K562 (cell line): ENCODE measurements around the gene TNFAIP6. TPM values are rescaled to one million over a fixed set of nuclear protein-coding genes. Genes with fewer than 3 reads are reported as not detected.

Experiments used
- ATAC-seq: fragments of 200-7000 bp; cut with Tn5 transposase; 3 replicates; pipeline ENCODE4 v1.9.1; 2020; ENCODE audit warnings: moderate library complexity
- BruUV-seq: library from RNA; stranded (reverse); fragments of 400-500 nt; replicated peaks from 2 replicates; lab custom pipeline; 2021; lab: Mats Ljungman, UMichigan
- CTCF ChIA-PET: fragments of 300-600 bp; formaldehyde crosslinking; extraction: SDS; loops from one replicate; lab custom pipeline; 2021; ENCODE audit warnings: low intra/inter-chr PET ratio; lab: Yijun Ruan, JAX
- POLR2A ChIA-PET: fragments of 300-600, 350-650 bp; sonication (Branson Sonifier 250); formaldehyde crosslinking; extraction: SDS; loops from one replicate; lab custom pipeline; 2021; ENCODE audit warnings: antibody characterized with exemption, inconsistent platforms; lab: Yijun Ruan, JAX
- DNase-seq, 4 experiments: peaks; one replicate each; pipeline versions ENCODE4 v3.0.0 to v3.0.0-alpha.2; 2011 to 2018; ENCODE audit warnings: low spot score in 3 of 4, mixed read lengths in 3 of 4; ENCODE audit errors: extremely low read depth in 1 of 4
- FAIRE-seq: peaks from 2 replicates; lab custom pipeline; 2011; peaks lifted over from hg19 to GRCh38; lab: Jason Lieb, UNC
- H2AFZ ChIP-seq: 2 replicates; pipeline ENCODE4 v1.6.0; 2011; ENCODE audit warnings: low read depth, low read length, control low read depth, inconsistent platforms
- H3K27ac ChIP-seq: fragments of 200-600 bp; 3 replicates; pipeline ENCODE4 v1.8.0; 2011; ENCODE audit warnings: low read depth, mild to moderate bottlenecking, control low read depth, inconsistent platforms, low read length, moderate library complexity, mixed read lengths; ENCODE audit errors: extremely low read depth
- H3K27me3 ChIP-seq, 2 experiments: fragments of 300-600 bp in 1 of 2; 2 replicates in 1 of 2; 3 replicates in 1 of 2; pipeline versions ENCODE4 v1.6.0 to v1.8.0; 2011; ENCODE audit warnings: inconsistent platforms in 2 of 2, low read length in 2 of 2, mild to moderate bottlenecking in 1 of 2, mixed read lengths in 1 of 2, moderate library complexity in 1 of 2; ENCODE audit not compliant: control insufficient read depth in 2 of 2, insufficient read depth in 2 of 2
- H3K36me3 ChIP-seq: fragments of 300-600 bp; 3 replicates; pipeline ENCODE4 v1.8.0; 2011; ENCODE audit warnings: mild to moderate bottlenecking, low read length, inconsistent platforms; ENCODE audit not compliant: control insufficient read depth, insufficient read depth
- H3K4me1 ChIP-seq, 2 experiments: fragments of 200-600 bp in 1 of 2; replicated peaks in 1 of 2; 2 replicates in 1 of 2; 3 replicates in 1 of 2; pipeline versions ENCODE4 v1.5.1 to v1.8.0; 2011; ENCODE audit warnings: inconsistent platforms in 2 of 2, low read length in 2 of 2, mild to moderate bottlenecking in 1 of 2, mixed read lengths in 1 of 2, moderate library complexity in 1 of 2; ENCODE audit not compliant: control insufficient read depth in 2 of 2, insufficient read depth in 2 of 2
- H3K4me2 ChIP-seq: 2 replicates; pipeline ENCODE4 v1.6.1; 2011; ENCODE audit warnings: low read length, control low read depth, inconsistent platforms, mixed read lengths; ENCODE audit not compliant: insufficient read depth
- H3K4me3 ChIP-seq: fragments of 200-600 bp; sonication (generic), shearing (Covaris generic); 2 replicates; pipeline ENCODE4 v1.5.1; 2016; ENCODE audit warnings: control low read depth, inconsistent platforms
- H3K79me2 ChIP-seq: fragments of 200-600 bp; 3 replicates; pipeline ENCODE4 v1.8.0; 2011; ENCODE audit warnings: low read length, inconsistent platforms; ENCODE audit not compliant: control insufficient read depth, insufficient read depth
- H3K9ac ChIP-seq, 2 experiments: 2 replicates each; pipeline versions ENCODE4 v1.6.0 to v1.6.1; 2011; ENCODE audit warnings: low read depth in 2 of 2, low read length in 2 of 2, control low read depth in 1 of 2, inconsistent platforms in 1 of 2, mild to moderate bottlenecking in 1 of 2, mixed read lengths in 1 of 2; ENCODE audit not compliant: insufficient read depth in 1 of 2
- H3K9me1 ChIP-seq: one replicate; pipeline ENCODE4 v1.6.0; 2011; ENCODE audit warnings: inconsistent platforms, mild to moderate bottlenecking, low read length, moderate library complexity; ENCODE audit not compliant: control insufficient read depth, insufficient read depth
- H3K9me3 ChIP-seq: replicated peaks from 2 replicates; pipeline ENCODE4 v1.5.1; 2011; ENCODE audit warnings: low read depth, low read length, inconsistent platforms; ENCODE audit not compliant: control insufficient read depth, insufficient read depth
- H4K20me1 ChIP-seq: replicated peaks from 2 replicates; pipeline ENCODE4 v1.6.1; 2011; ENCODE audit warnings: low read length, inconsistent platforms, mixed read lengths; ENCODE audit not compliant: control insufficient read depth, insufficient read depth
- DLX4 ChIP-seq: fragments of 250-450 bp; sonication (Bioruptor Pico); IDR thresholded peaks from 2 replicates; pipeline ENCODE4 v1.6.1; 2021; ENCODE audit warnings: mild to moderate bottlenecking
- HDAC8 ChIP-seq: fragments of 450-650 bp; IDR thresholded peaks from 2 replicates; pipeline ENCODE4 v1.6.1; 2016; ENCODE audit warnings: mild to moderate bottlenecking, missing genetic modification characterization, moderate library complexity, missing compliant biosample characterization
- KLF1 ChIP-seq: fragments of 450-650 bp; IDR thresholded peaks from 2 replicates; pipeline ENCODE4 v1.6.1; 2016; ENCODE audit warnings: missing genetic modification characterization, missing compliant biosample characterization
- MBD1 ChIP-seq: fragments of 250-450 bp; sonication (Bioruptor Pico); IDR thresholded peaks from 2 replicates; pipeline ENCODE4 v1.8.0; 2022; ENCODE audit warnings: inconsistent platforms
- RBM25 ChIP-seq: fragments of 200-400 bp; formaldehyde crosslinking; IDR thresholded peaks from 2 replicates; pipeline ENCODE4 v1.6.1; 2018; ENCODE audit warnings: low read length, low read depth, moderate library complexity; ENCODE audit not compliant: severe bottlenecking
- ZNF146 ChIP-seq: IDR thresholded peaks from one replicate; pipeline ENCODE4 v1.6.1; 2018; ENCODE audit warnings: missing compliant biosample characterization; ENCODE audit not compliant: unreplicated experiment
- WGBS: fragments of 100-300 bp; shearing (Covaris generic); methylation state at CpG from one replicate; pipeline ENCODE4 v1.1.6; 2016; ENCODE audit warnings: low coverage, mixed read lengths; ENCODE audit not compliant: insufficient coverage; ENCODE audit errors: missing lambda C conversion rate; 5-methylcytosine and 5-hydroxymethylcytosine counted together
- in situ Hi-C: fragments of 300-500 bp; cut with MboI; formaldehyde crosslinking; loops from 4 replicates; pipeline ENCODE4 v1.15.0; 2018; ENCODE audit warnings: inconsistent platforms, mixed read lengths
- intact Hi-C: fragments of 100-400 bp; cut with micrococcal nuclease; formaldehyde crosslinking; loops from 2 replicates; pipeline ENCODE4 v1.14.2; 2022
- polyA plus RNA-seq, 8 experiments: library from polyadenylated mRNA; depleted of rRNA in 4 of 8; stranded (reverse) in 5 of 8; unstranded in 3 of 8; fragments of >200 nt; fragmentation: Nextera tagmentation in 2 of 8; fragmentation: Illumina TruSeq in 1 of 8; extraction: Ambion mirVana in 2 of 8; extraction: Trizol in 1 of 8; gene quantifications; 2 replicates each; pipeline versions ENCODE4 v1.2.1 to v1.2.3, GENCODE V29; 2011 to 2014; ENCODE audit warnings: inconsistent platforms in 1 of 8, missing spikeins in 1 of 8
- total RNA-seq, 7 experiments: library from RNA; depleted of rRNA in 6 of 7; stranded (reverse); fragments of >200 nt in 6 of 7; fragmentation: Illumina TruSeq in 2 of 7; extraction: Trizol in 2 of 7; gene quantifications; 2 replicates each; pipeline versions ENCODE4 v1.2.1 to v1.2.3, GENCODE V29; 2011 to 2021; ENCODE audit warnings: low replicate concordance in 1 of 7
- TF ChIP-seq, protein P1 (sequence below): sonication (generic); formaldehyde crosslinking; IDR thresholded peaks from 2 replicates; pipeline ENCODE4 v1.8.0; 2022; ENCODE audit warnings: mild to moderate bottlenecking, missing genetic modification reagents

TNFAIP6 gene
- total and polyA plus RNA-seq, 9 of the 15 experiments (the other 6 are each of a cell fraction or from before 2014, with no cell fraction given), result 0.07 to 0.28 (median 0.08) TPM; not detected in 6

DNA sequence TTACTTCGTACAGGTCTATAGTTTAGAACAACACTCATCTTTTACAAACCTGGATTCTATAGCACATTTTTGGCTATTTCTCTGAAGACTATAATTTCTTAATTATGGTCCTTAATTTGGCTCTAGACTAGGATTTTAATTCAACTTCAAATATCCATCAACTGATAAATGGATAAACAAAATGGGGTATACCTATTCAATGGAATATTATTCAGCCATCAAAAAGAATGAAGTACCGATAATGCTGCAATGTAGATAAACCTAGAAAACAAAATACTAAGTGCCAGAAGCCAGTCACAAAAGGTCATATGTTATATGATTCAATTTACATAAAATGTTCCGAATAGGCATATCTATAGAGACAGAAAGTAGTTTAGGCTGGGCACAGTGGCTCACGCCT lies 37.1 kb downstream of the TNFAIP6 start:
- Histone ChIP-seq H3K9me3 (no peaks in the 10 kb centered on the region), H3K9me1 (no peaks in the 10 kb centered on the region), H3K27me3 (no peaks in the 10 kb centered on the region)
- BruUV-seq, result no TSS peak
- FAIRE-seq, result no peak
- no peak for TF ChIP-seq DLX4 (CRISPR knock-in tag)
- TF ChIP-seq, protein P1, sequence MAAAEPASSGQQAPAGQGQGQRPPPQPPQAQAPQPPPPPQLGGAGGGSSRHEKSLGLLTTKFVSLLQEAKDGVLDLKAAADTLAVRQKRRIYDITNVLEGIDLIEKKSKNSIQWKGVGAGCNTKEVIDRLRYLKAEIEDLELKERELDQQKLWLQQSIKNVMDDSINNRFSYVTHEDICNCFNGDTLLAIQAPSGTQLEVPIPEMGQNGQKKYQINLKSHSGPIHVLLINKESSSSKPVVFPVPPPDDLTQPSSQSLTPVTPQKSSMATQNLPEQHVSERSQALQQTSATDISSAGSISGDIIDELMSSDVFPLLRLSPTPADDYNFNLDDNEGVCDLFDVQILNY (CRISPR knock-in tag), result no peak
- TF ChIP-seq RBM25, result peak; percentile 76
- TF ChIP-seq KLF1, result no peak
- TF ChIP-seq ZNF146 (CRISPR knock-in tag), result peak; percentile 84
- TF ChIP-seq MBD1 (CRISPR knock-in tag), result no peak
- no peak for TF ChIP-seq HDAC8 (tag)
- TF ChIP-seq, all 486 proteins: peak for 2
- Histone ChIP-seq H3K4me3 (no peak overlapping the region), H3K4me1 (no peaks in the 10 kb centered on the region; a peak in 1 of 5 replicates), H3K9ac (no peak overlapping the region), H3K79me2 (no peaks in the 10 kb centered on the region), H4K20me1 (no peaks in the 10 kb centered on the region), H3K4me2 (no peak overlapping the region), H3K27ac (no peak overlapping the region), H3K36me3 (no peaks in the 10 kb centered on the region), H2AFZ (no peak overlapping the region)
- in situ Hi-C loops (no loop called here), intact Hi-C loops (no loop called here)
- POLR2A ChIA-PET, result no interaction called here
- CTCF ChIA-PET, result no interaction called here
- DNase-seq, result no peak
- no peak for ATAC-seq
- WGBS, result 69% methylated on average over 4 of the region's 4 CpGs
